Fibroblast of peridontal ligament (primary cell): ENCODE measurements around the gene TNFSF12.

Experiments used
- DNase-seq: peaks from one replicate; pipeline ENCODE4 v3.0.0-alpha.2; 2010; ENCODE audit errors: extremely low read depth

The TNFSF12 gene

GRCh38 chr17:7541074-7541621 lies 7.7 kb upstream of the TNFSF12 start:
- DNase-seq, result no peak

DNA sequence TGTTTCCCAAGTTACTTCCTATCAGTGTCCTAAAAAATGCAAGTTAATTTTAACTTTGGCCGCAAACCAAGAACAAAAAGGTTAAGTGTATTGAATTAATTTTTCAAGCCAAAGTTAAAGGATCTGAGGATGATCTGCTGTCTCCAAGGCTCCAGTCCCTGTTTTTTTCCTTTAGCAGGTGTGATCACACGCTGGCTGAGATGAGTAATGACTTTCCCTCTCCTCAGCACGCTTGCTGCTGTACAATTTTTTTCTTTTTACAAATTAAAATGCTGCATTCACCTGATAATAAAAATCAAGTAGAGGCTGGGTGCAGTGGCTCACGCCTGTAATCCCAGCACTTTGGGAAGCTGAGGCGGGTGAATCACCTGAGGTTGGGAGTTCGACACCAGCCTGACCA lies 3.9 kb upstream of the TNFSF12 start:
- DNase-seq, result no peak

DNA sequence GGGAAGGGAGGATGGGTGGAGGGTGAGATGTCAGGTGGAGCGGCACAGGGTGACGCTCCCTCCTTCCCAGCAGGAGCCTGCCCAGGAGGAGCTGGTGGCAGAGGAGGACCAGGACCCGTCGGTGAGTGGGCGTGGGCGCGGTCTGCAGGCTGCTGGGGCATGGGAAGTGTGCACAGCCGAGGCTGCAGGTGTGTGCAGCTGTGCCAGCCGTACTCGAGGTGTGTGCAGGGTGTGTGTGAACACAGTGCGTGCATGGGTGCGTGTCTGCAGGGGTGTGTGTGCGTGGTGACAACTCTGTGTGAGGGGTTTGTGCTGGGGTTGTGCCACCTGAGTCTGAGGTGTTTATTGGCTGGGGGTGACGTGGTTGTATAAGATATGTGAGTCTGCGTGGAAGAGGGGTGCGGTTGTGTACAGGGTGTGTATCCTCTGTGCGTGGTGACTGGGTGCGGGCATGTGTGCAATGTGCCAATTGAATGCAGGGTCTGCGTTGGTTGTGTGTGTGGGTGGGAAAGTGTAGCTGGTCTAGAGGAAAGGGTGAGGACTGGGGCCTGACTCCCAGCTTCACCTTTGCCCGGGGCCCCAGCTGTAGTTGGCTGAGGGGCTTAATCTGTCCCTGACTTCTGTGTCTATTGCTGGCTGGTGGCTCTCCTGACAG lies 670 bp downstream of the TNFSF12 start:
- no peak for DNase-seq

DNA sequence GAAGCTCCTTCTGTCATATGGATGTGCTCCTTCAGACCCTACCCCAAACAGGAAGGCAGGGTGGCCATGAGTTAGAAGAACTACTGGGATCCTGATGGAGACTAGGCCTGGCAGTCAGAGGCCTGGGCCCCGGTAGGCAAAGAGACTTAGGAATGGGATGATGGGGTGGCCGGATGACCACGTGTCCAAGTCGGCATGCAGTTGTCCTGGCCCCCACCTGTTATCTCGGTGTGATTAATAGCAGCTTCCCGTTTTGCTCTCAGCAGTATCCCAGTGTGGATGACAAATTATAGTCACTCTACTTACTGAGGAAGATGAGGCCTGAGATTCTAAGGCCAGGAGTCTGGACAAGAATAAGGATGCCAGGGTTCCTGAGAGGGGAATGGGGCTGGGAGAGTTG lies 1.5 kb downstream of the TNFSF12 start:
- no peak for DNase-seq

GRCh38 chr17:7551396-7551795 lies 2.5 kb downstream of the TNFSF12 start:
- no peak for DNase-seq

GRCh38 chr17:7552621-7553051 lies 3.8 kb downstream of the TNFSF12 start:
- DNase-seq, result no peak

DNA sequence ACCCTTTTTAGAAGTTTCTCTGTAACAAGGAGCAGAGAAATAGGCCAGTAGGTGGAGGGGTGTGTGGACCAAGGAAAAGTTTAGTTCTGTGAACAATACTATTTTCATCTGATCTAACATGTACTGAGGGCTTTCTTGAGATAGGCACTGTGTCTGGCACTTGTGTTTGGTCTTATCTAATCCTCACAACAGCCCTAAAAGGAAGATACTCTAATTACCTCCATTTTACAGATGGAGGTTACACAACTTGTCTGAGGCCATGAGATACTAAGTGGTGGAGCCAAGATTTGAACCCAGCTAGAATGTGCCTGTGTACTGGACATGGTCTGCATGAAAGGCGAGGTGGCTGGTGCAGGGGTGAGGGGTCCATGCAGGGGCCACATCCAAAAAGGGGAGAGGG lies 4.5 kb downstream of the TNFSF12 start:
- no peak for DNase-seq

DNA sequence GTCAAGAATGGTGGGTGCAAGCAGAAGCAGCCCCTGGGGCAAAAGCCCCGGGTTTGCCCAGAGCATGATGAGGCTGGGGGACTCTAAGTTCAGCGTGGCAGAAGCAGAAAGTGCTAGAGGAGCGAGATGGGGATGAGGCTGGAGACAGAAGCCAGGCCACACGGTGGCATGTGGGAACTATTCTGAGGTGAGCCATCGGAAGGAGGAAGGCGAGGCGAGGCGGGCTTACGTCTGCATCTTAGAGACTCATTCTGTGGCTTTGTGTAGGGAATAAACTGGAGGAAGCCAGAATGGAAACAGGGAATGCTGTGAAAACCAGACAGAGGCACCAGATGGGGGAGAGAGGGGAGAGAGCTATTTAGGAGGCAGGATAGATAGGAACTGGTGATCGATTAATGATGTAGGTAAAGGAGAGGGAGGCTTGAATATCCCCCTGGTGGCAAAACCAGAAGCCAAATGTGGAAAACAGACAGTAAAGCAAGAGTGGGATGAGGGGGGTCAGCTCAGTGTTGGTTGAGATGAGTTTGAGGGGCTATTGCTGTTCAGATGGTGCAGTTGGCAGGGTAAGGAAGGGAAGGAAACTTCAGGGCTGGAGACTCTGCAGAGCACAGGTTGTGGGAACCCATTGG lies 6.6 kb downstream of the TNFSF12 start:
- DNase-seq, result no peak

GRCh38 chr17:7556627-7557026 lies 7.8 kb downstream of the TNFSF12 start:
- no peak for DNase-seq

GRCh38 chr17:7557147-7557764 lies 8.4 kb downstream of the TNFSF12 start:
- DNase-seq, result no peak

GRCh38 chr17:7557775-7558543 lies 9.1 kb downstream of the TNFSF12 start:
- peak; percentile 70 for DNase-seq

DNA sequence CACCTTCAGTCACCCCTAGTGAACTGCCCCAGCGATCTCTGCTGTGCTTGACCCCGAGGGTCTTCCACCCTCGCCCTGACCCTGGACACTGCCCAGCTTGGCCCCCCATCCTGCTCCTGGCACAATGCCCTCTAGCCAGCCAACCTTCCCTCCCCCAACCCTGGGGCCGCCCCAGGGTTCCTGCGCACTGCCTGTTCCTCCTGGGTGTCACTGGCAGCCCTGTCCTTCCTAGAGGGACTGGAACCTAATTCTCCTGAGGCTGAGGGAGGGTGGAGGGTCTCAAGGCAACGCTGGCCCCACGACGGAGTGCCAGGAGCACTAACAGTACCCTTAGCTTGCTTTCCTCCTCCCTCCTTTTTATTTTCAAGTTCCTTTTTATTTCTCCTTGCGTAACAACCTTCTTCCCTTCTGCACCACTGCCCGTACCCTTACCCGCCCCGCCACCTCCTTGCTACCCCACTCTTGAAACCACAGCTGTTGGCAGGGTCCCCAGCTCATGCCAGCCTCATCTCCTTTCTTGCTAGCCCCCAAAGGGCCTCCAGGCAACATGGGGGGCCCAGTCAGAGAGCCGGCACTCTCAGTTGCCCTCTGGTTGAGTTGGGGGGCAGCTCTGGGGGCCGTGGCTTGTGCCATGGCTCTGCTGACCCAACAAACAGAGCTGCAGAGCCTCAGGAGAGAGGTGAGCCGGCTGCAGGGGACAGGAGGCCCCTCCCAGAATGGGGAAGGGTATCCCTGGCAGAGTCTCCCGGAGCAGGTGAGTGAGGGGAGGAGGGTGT lies 9.9 kb downstream of the TNFSF12 start, which contains the start of gene TNFSF13:
TSS of gene TNFSF13 (plus strand) at position 207 of the 776 bp plus-strand sequence. CDS start at position 497, 290 bp downstream.
- DNase-seq, result no peak

- DNase-seq, result no peak
Measured at GRCh38 chr17:7559320-7560171, 10.7 kb downstream of the TNFSF12 start.

DNA sequence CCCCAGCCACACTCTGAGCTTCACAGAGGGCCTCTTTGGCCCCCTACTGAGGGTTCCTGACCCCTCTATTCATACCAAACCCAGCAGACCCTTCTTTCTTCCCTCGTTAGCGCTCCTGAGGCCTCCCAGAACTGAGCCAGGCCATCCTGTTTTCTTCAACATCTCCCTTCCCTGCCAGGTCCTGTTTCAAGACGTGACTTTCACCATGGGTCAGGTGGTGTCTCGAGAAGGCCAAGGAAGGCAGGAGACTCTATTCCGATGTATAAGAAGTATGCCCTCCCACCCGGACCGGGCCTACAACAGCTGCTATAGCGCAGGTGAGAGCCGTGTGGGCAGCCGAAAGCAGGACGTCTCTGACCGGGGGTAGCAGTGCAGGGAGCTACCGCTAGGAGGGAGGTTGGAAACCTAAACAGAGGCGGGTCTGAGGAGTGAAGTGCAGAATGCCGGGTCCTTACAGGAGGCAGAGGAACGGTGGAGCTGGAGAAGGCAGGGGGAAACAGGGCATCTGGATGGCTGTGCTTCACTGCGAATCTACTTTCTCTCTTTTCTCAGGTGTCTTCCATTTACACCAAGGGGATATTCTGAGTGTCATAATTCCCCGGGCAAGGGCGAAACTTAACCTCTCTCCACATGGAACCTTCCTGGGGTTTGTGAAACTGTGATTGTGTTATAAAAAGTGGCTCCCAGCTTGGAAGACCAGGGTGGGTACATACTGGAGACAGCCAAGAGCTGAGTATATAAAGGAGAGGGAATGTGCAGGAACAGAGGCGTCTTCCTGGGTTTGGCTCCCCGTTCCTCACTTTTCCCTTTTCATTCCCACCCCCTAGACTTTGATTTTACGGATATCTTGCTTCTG lies 11.5 kb downstream of the TNFSF12 start:
- peak; percentile 47 for DNase-seq

- DNase-seq, result peak; percentile 70
Measured at GRCh38 chr17:7561028-7561575, 12.2 kb downstream of the TNFSF12 start.

GRCh38 chr17:7561589-7562207 lies 12.8 kb downstream of the TNFSF12 start, which contains the start of gene SENP3:
Gene SENP3 (plus strand): TSS chr17:7561919. CDS start chr17:7563077, 1,158 bp downstream.
- DNase-seq, result peak; percentile 83

DNA sequence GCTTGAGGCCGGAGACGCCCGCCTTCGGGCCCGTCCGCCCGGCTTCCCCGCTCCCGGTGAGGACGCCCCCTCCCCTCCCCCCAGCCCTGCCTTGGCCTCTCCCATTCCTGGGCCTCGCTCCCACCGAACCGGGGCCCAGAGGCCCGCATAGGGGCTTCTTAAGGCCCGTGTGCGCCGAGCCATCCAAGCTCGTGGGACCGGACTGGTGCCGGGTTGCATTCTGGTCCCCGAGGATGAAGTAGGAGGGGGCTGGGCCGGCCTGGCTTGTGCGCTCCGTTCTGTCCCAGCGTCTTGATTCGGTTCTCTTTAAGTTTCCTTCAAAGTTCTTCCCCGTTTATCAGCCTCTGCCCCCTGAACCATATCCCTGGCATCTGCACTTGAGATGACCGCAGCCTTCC lies 13.3 kb downstream of the TNFSF12 start:
- no peak for DNase-seq

GRCh38 chr17:7563115-7563869 lies 14.4 kb downstream of the TNFSF12 start:
- no peak for DNase-seq
